ENCODE results near the gene SGPL1. TPM values are rescaled to one million over a fixed set of nuclear protein-coding genes. Genes with fewer than 3 reads are reported as not detected.

Gene SGPL1
- polyA plus RNA-seq, 1 experiment, result 16.6 TPM

DNA sequence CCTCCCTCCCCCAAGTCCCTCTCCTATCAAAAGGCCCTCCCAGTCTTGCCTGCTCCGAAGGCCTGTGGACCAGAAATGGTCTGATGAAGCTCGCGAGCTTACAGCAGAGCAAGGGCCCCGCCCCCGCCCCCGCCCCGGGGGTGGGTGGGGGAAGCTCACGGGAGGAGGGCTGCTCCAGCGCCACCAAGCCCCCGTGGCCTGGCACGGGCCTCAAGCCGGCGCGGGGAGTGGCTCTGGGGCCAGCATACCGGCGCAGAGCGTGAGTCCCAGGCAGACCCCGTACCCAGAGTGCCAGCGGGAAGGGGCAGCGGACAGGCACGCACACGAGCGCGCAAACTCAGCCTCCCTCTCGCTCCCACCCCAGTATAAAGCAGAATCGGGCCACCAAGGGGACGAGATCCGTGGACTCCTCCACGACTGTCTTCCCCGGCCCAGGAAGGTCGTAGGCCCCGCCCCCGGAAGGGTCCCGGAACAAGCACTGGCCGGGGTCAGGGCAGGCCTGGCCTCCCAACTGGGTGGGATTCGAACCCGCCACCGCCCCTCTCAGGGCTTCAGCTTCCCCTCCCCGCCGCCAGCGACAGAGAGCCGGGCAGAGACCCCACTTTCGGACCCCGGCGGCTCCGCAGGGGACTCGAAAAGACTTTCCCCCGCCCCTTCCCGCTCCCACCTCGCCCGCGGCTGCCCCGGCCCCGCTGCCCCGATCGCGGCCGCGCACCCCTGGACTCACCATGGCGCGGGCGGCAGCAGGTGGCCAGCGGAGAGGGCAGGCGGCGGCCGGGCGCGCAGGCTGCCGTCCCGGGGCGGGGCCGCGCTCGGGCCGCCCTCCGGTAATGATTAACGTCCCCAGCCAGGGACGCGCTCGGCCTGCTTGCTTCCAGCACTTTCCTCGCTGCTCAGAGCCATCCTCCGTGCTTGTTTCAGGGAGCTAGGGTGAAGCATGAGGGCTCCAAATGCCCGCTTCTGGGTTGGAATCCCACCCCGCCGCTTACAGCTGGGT lies 72.4 kb downstream of the SGPL1 start, which contains the start of gene PCBD1:
Gene PCBD1 (minus strand): TSS at position 762 of the 997 bp plus-strand sequence. CDS start 32 bp downstream, at position 730.
- H3K36me3 ChIP-seq (ENCODE audit: control insufficient read depth, insufficient read depth, low read length), result peaks cover 2% of the 10 kb centered on the region

DNA sequence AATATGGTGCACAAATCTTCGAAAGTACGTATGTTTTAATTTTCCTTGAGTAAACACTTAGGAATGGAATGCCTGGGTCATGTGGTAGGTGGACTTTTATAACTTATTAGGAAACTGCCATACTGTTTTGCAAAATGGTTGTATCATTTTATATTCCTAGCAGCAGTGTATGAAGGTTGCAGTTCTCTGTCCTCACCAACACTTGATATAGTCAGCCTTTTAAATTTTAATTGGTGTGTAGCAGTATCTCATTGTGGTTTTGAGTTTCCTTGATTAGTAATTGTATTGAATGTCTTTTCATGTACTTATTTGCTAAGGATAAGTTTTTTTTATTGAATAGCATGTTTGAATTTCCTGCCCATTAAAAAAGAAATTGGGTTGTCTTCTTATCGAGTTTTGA lies 73.5 kb downstream of the SGPL1 start:
- CTCF ChIA-PET, result interaction anchor here (1.7 to 4.8 kb wide), 3 partner anchors 14 to 73 kb away, joined by 5 to 23 read pairs (median 8); no protein-coding TSS in a partner anchor
- Histone ChIP-seq H3K4me3 (ENCODE audit: low read depth, low read length) (no peak overlapping the region), H3K36me3 (ENCODE audit: control insufficient read depth, insufficient read depth, low read length) (peaks cover 2% of the 10 kb centered on the region), H3K27me3 (ENCODE audit: control insufficient read depth, insufficient read depth, low read length) (no peaks in the 10 kb centered on the region)
- TF ChIP-seq CTCF (IDR thresholded peaks at IDR 0.05; ENCODE audit: insufficient read depth, low read depth, low read length), result no peak
- POLR2A ChIA-PET, result no interaction called here
- no peak for DNase-seq (ENCODE audit: low read depth)

More for the DNA sequence above, 72.4 kb downstream of the SGPL1 start, which contains the start of gene PCBD1:
- POLR2A ChIA-PET, result no interaction called here
- peak within 1 kb of the TSS; percentile 74 for H3K4me3 ChIP-seq (ENCODE audit: low read depth, low read length)
- no peaks in the 10 kb centered on the region for H3K27me3 ChIP-seq (ENCODE audit: control insufficient read depth, insufficient read depth, low read length)
- CTCF ChIA-PET, result interaction anchor here (0.7 to 4.8 kb wide), 6 partner anchors 15 to 337 kb away, joined by 4 to 23 read pairs (median 4); no protein-coding TSS in a partner anchor
- TF ChIP-seq CTCF (IDR thresholded peaks at IDR 0.05; ENCODE audit: insufficient read depth, low read depth, low read length), result no peak
- DNase-seq (ENCODE audit: low read depth), result no peak

DNA sequence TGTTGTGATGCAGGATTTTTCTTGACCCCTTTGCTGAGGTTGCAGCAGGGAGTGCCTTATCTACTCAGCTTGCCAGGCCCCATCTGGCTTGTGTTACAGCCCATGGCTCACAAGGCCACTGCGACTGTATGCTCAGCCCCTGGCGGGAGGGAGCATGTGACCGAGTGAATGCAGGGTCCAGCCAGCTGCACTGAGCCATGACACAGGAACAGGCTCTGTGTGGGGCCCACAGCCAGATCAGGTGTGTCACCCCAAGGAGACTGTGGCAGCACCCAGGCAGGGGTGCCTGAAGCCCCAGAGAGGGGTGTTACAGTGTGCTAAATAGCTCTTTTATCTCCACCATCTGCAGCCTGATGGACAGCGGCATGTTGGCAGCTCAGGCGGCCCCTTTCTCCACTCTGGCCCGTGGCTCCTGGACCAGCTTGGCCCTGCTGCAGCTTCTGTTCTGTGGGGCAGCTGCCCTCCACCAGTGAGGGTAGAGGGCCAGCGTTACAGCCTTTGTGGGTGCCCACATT lies 75.2 kb downstream of the SGPL1 start:
- ChIA-PET POLR2A (no interaction called here), CTCF (interaction anchor here (1.1 to 4.8 kb wide), 3 partner anchors 12 to 76 kb away, joined by 5 to 23 read pairs (median 8); partner anchors contain the start of gene SGPL1)
- H3K36me3 ChIP-seq (ENCODE audit: control insufficient read depth, insufficient read depth, low read length), result no peaks in the 10 kb centered on the region
- TF ChIP-seq CTCF (IDR thresholded peaks at IDR 0.05; ENCODE audit: insufficient read depth, low read depth, low read length), result no peak
- no peak for DNase-seq (ENCODE audit: low read depth)
- no peaks in the 10 kb centered on the region for H3K27me3 ChIP-seq (ENCODE audit: control insufficient read depth, insufficient read depth, low read length)
- no peak overlapping the region for H3K4me3 ChIP-seq (ENCODE audit: low read depth, low read length)

- POLR2A ChIA-PET, result no interaction called here
- no peak for TF ChIP-seq CTCF (IDR thresholded peaks at IDR 0.05; ENCODE audit: insufficient read depth, low read depth, low read length)
- DNase-seq (ENCODE audit: low read depth), result no peak
- no peaks in the 10 kb centered on the region for H3K36me3 ChIP-seq (ENCODE audit: control insufficient read depth, insufficient read depth, low read length)
- H3K27me3 ChIP-seq (ENCODE audit: control insufficient read depth, insufficient read depth, low read length), result peaks cover 2% of the 10 kb centered on the region
- CTCF ChIA-PET, result interaction anchor here (1.1 to 4.8 kb wide), 3 partner anchors 12 to 77 kb away, joined by 5 to 23 read pairs (median 8); partner anchors contain the start of gene SGPL1
- H3K4me3 ChIP-seq (ENCODE audit: low read depth, low read length), result no peak overlapping the region
Observed at GRCh38 chr10:70891627-70892026, 75.9 kb downstream of the SGPL1 start.

DNA sequence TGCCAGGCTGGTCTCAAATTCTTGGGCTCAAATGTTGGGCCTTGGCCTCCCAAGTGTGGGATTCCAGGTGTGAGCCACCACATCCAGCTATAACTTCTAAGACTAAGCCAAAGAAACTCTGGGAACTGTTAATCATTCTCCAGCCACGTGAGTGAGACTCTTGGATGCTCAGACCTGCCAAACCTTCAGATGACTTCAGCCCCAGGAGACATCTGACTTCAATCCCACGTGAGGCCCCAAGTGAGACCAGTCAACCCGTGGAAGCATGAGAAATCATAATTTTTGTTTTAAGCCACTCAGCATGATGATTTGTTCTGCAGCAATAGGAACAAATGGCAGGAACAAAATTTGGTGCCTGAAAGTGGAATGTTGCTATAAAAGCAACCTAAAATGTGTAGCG lies 76.9 kb downstream of the SGPL1 start:
- H3K27me3 ChIP-seq (ENCODE audit: control insufficient read depth, insufficient read depth, low read length), result peaks cover 2% of the 10 kb centered on the region
- no peak for TF ChIP-seq CTCF (IDR thresholded peaks at IDR 0.05; ENCODE audit: insufficient read depth, low read depth, low read length)
- ChIA-PET CTCF (interaction anchor here (2.9 kb wide), 1 partner anchor 11 kb away, joined by 9 read pairs; no protein-coding TSS in a partner anchor), POLR2A (no interaction called here)
- no peak for DNase-seq (ENCODE audit: low read depth)
- H3K4me3 ChIP-seq (ENCODE audit: low read depth, low read length), result no peak overlapping the region
- H3K36me3 ChIP-seq (ENCODE audit: control insufficient read depth, insufficient read depth, low read length), result no peaks in the 10 kb centered on the region

All from BJ (cell line).